SK-N-SH treated with all-trans-retinoic acid at 6 μM for 48 hours (cell line): ENCODE measurements around the gene MFSD11.

Source experiments
- BACH2 ChIP-seq: fragments of 250-450 bp; sonication (Bioruptor Pico); IDR thresholded peaks from 2 replicates; pipeline ENCODE4 v1.9.0; 2021; ENCODE audit warnings: mild to moderate bottlenecking, borderline replicate concordance
- GLIS3 ChIP-seq: fragments of 250-450 bp; sonication (Bioruptor Pico); IDR thresholded peaks from 2 replicates; pipeline ENCODE4 v1.5.0; 2020; ENCODE audit warnings: mild to moderate bottlenecking, moderate library complexity
- OSR1 ChIP-seq: fragments of 250-450 bp; sonication (Bioruptor Pico); IDR thresholded peaks from 2 replicates; pipeline ENCODE4 v1.8.0; 2022; ENCODE audit warnings: moderate library complexity, mild to moderate bottlenecking, inconsistent platforms
- PATZ1 ChIP-seq: fragments of 250-450 bp; sonication (Bioruptor Pico); IDR thresholded peaks from 2 replicates; pipeline ENCODE4 v1.8.0; 2020; ENCODE audit warnings: mild to moderate bottlenecking, moderate library complexity, borderline replicate concordance
- RARB ChIP-seq: fragments of 250-450 bp; sonication (Bioruptor Pico); IDR thresholded peaks from 2 replicates; pipeline ENCODE4 v1.8.0; 2021; ENCODE audit warnings: mild to moderate bottlenecking, moderate library complexity
- TCF4 ChIP-seq: fragments of 250-450 bp; sonication (Bioruptor Pico); IDR thresholded peaks from 2 replicates; pipeline ENCODE4 v1.8.0; 2021; ENCODE audit warnings: mild to moderate bottlenecking, moderate library complexity, borderline replicate concordance
- TSHZ2 ChIP-seq: fragments of 250-450 bp; sonication (Bioruptor Pico); IDR thresholded peaks from 2 replicates; pipeline ENCODE4 v1.5.0; 2020; ENCODE audit warnings: mild to moderate bottlenecking, moderate library complexity
- ZFP3 ChIP-seq: fragments of 250-450 bp; sonication (Bioruptor Pico); IDR thresholded peaks from 2 replicates; pipeline ENCODE4 v1.5.0; 2020; ENCODE audit warnings: mild to moderate bottlenecking, moderate library complexity
- ZFP30 ChIP-seq: fragments of 450-650 bp; formaldehyde crosslinking; IDR thresholded peaks from 2 replicates; pipeline ENCODE4 v1.5.0; 2022; ENCODE audit warnings: mild to moderate bottlenecking, moderate library complexity
- ZNF70 ChIP-seq: fragments of 450-650 bp; formaldehyde crosslinking; IDR thresholded peaks from 2 replicates; pipeline ENCODE4 v1.5.0; 2020; ENCODE audit warnings: mild to moderate bottlenecking, moderate library complexity
- TF ChIP-seq, protein P1 (sequence below): fragments of 250-450 bp; sonication (Bioruptor Pico); IDR thresholded peaks from 2 replicates; pipeline ENCODE4 v1.5.1; 2021; ENCODE audit warnings: mild to moderate bottlenecking, moderate library complexity
- TF ChIP-seq, protein P2 (sequence below): fragments of 250-450 bp; sonication (Bioruptor Pico); IDR thresholded peaks from 2 replicates; pipeline ENCODE4 v1.5.1; 2020; ENCODE audit warnings: low read depth, mild to moderate bottlenecking, moderate library complexity
- TF ChIP-seq, protein P3 (sequence below): fragments of 250-450 bp; sonication (Bioruptor Pico); IDR thresholded peaks from 2 replicates; pipeline ENCODE4 v1.8.0; 2021; ENCODE audit warnings: low read depth, mild to moderate bottlenecking, moderate library complexity, borderline replicate concordance

- TF ChIP-seq BACH2 (CRISPR knock-in tag), result no peak
- no peak for TF ChIP-seq ZFP30 (CRISPR knock-in tag)
- TF ChIP-seq, protein P1, sequence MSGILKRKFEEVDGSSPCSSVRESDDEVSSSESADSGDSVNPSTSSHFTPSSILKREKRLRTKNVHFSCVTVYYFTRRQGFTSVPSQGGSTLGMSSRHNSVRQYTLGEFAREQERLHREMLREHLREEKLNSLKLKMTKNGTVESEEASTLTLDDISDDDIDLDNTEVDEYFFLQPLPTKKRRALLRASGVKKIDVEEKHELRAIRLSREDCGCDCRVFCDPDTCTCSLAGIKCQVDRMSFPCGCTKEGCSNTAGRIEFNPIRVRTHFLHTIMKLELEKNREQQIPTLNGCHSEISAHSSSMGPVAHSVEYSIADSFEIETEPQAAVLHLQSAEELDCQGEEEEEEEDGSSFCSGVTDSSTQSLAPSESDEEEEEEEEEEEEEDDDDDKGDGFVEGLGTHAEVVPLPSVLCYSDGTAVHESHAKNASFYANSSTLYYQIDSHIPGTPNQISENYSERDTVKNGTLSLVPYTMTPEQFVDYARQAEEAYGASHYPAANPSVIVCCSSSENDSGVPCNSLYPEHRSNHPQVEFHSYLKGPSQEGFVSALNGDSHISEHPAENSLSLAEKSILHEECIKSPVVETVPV, result no peak
- TF ChIP-seq TCF4 (CRISPR knock-in tag), result peak; percentile 42; the same call in 1 of the 2 replicates
- no peak for TF ChIP-seq PATZ1 (CRISPR knock-in tag)
- no peak for TF ChIP-seq RARB (CRISPR knock-in tag)
- TF ChIP-seq ZNF70, result no peak
- TF ChIP-seq OSR1 (CRISPR knock-in tag), result no peak
- no peak for TF ChIP-seq ZFP3 (CRISPR knock-in tag)
- TF ChIP-seq, protein P2, sequence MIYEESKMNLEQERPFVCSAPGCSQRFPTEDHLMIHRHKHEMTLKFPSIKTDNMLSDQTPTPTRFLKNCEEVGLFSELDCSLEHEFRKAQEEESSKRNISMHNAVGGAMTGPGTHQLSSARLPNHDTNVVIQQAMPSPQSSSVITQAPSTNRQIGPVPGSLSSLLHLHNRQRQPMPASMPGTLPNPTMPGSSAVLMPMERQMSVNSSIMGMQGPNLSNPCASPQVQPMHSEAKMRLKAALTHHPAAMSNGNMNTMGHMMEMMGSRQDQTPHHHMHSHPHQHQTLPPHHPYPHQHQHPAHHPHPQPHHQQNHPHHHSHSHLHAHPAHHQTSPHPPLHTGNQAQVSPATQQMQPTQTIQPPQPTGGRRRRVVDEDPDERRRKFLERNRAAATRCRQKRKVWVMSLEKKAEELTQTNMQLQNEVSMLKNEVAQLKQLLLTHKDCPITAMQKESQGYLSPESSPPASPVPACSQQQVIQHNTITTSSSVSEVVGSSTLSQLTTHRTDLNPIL, result no peak
- no peak for TF ChIP-seq GLIS3 (CRISPR knock-in tag)
- TF ChIP-seq, protein P3, sequence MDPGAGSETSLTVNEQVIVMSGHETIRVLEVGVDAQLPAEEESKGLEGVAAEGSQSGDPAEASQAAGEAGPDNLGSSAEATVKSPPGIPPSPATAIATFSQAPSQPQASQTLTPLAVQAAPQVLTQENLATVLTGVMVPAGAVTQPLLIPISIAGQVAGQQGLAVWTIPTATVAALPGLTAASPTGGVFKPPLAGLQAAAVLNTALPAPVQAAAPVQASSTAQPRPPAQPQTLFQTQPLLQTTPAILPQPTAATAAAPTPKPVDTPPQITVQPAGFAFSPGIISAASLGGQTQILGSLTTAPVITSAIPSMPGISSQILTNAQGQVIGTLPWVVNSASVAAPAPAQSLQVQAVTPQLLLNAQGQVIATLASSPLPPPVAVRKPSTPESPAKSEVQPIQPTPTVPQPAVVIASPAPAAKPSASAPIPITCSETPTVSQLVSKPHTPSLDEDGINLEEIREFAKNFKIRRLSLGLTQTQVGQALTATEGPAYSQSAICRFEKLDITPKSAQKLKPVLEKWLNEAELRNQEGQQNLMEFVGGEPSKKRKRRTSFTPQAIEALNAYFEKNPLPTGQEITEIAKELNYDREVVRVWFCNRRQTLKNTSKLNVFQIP, result no peak
- no peak for TF ChIP-seq TSHZ2
These were observed 51.4 kb downstream of the MFSD11 start for GRCh38 chr17:76789235-76789788.
